Smooth muscle cell (in vitro differentiated cells): ENCODE results near the gene ABCC4. TPM values are rescaled to one million over a fixed set of nuclear protein-coding genes. Genes with fewer than 3 reads are reported as not detected.

Experiments used
- DNase-seq: peaks from one replicate; lab custom pipeline; 2025; ENCODE audit not compliant: unreplicated experiment; lab: John Stamatoyannopoulos, UW
- H2AFZ ChIP-seq: fragments of 200-600 bp; sonication (generic); 2 replicates; pipeline ENCODE4 v1.6.0; 2016; ENCODE audit warnings: antibody characterized with exemption, low read depth, mild to moderate bottlenecking
- H3F3A ChIP-seq: fragments of 200-600 bp; sonication (generic); 2 replicates; pipeline ENCODE4 v1.6.0; 2017; ENCODE audit warnings: antibody characterized with exemption, low read depth
- H3K27ac ChIP-seq: fragments of 200-600 bp; sonication (generic); 2 replicates; pipeline ENCODE4 v1.5.1; 2016; ENCODE audit warnings: low read depth, mild to moderate bottlenecking
- H3K27me3 ChIP-seq: fragments of 200-600 bp; sonication (generic); 2 replicates; pipeline ENCODE4 v1.6.1; 2016; ENCODE audit warnings: low read depth, mild to moderate bottlenecking
- H3K36me3 ChIP-seq: fragments of 200-600 bp; sonication (generic); 2 replicates; pipeline ENCODE4 v1.5.1; 2016; ENCODE audit warnings: low read depth
- H3K4me1 ChIP-seq: fragments of 200-600 bp; sonication (generic); 2 replicates; pipeline ENCODE4 v1.5.1; 2016; ENCODE audit warnings: low read depth
- H3K4me2 ChIP-seq: fragments of 200-600 bp; sonication (generic); 2 replicates; pipeline ENCODE4 v1.6.0; 2016; ENCODE audit warnings: mild to moderate bottlenecking
- H3K4me3 ChIP-seq: fragments of 200-600 bp; sonication (generic); 2 replicates; pipeline ENCODE4 v1.5.1; 2016; ENCODE audit warnings: mild to moderate bottlenecking
- H3K79me2 ChIP-seq: fragments of 200-600 bp; sonication (generic); 2 replicates; pipeline ENCODE4 v1.6.0; 2016; ENCODE audit warnings: low read depth, mild to moderate bottlenecking
- H3K9ac ChIP-seq: fragments of 200-600 bp; sonication (generic); 2 replicates; pipeline ENCODE4 v1.6.0; 2016; ENCODE audit warnings: low read depth
- H3K9me3 ChIP-seq: fragments of 200-600 bp; sonication (generic); replicated peaks from 2 replicates; pipeline ENCODE4 v1.5.1; 2016; ENCODE audit warnings: low read depth
- H4K20me1 ChIP-seq: fragments of 200-600 bp; sonication (generic); 2 replicates; pipeline ENCODE4 v1.6.0; 2016; ENCODE audit warnings: low read depth
- CTCF ChIP-seq: fragments of 200-600 bp; sonication (generic); IDR thresholded peaks from 2 replicates; pipeline ENCODE4 v1.5.1; 2017; ENCODE audit warnings: borderline replicate concordance, mild to moderate bottlenecking, antibody characterized with exemption; ENCODE audit not compliant: insufficient read depth, poor library complexity, severe bottlenecking
- WGBS: methylation state at CpG from one replicate; pipeline ENCODE4 v1.1.7; 2016; ENCODE audit warnings: low lambda C conversion rate; 5-methylcytosine and 5-hydroxymethylcytosine counted together
- polyA plus RNA-seq: library from polyadenylated mRNA; unstranded; fragments of >200 nt; fragmentation: Nextera tagmentation; extraction: Ambion mirVana; gene quantifications from 2 replicates; pipeline ENCODE4 v1.2.1, GENCODE V29; 2016
- total RNA-seq: library from RNA; depleted of rRNA; stranded (reverse); fragments of >200 nt; gene quantifications from 2 replicates; pipeline ENCODE4 v1.2.3, GENCODE V29; 2014

The ABCC4 gene
- total and polyA plus RNA-seq, 2 experiments from 2014 or later: 11.9 to 37.7 TPM

- no peaks in the 10 kb centered on the region for H3F3A ChIP-seq
- no peaks in the 10 kb centered on the region for H3K4me1 ChIP-seq
- no peak overlapping the region for H3K4me3 ChIP-seq
- H3K9me3 ChIP-seq: no peaks in the 10 kb centered on the region
- 91% methylated on average over 3 of the region's 3 CpGs for WGBS
- H3K4me2 ChIP-seq: no peak overlapping the region
- no peak overlapping the region for H3K27ac ChIP-seq
- no peaks in the 10 kb centered on the region for H3K36me3 ChIP-seq
- no peak for DNase-seq
- no peak for TF ChIP-seq CTCF
- H3K9ac ChIP-seq: no peak overlapping the region
- H3K27me3 ChIP-seq: no peaks in the 10 kb centered on the region
- H2AFZ ChIP-seq: no peak overlapping the region
- H3K79me2 ChIP-seq: no peaks in the 10 kb centered on the region
- H4K20me1 ChIP-seq: peaks cover 6% of the 10 kb centered on the region
These were observed 66.0 kb downstream of the ABCC4 start for GRCh38 chr13:95235199-95235756.

GRCh38 chr13:95234242-95234641 is 67.0 kb downstream of the ABCC4 start:
- Histone ChIP-seq H3K36me3 (no peaks in the 10 kb centered on the region), H3K4me3 (no peak overlapping the region), H3K4me1 (no peaks in the 10 kb centered on the region), H3K4me2 (no peak overlapping the region), H3K27me3 (no peaks in the 10 kb centered on the region), H3F3A (no peaks in the 10 kb centered on the region), H3K27ac (no peak overlapping the region), H3K9me3 (no peaks in the 10 kb centered on the region), H4K20me1 (no peaks in the 10 kb centered on the region), H2AFZ (no peak overlapping the region), H3K9ac (no peak overlapping the region), H3K79me2 (no peaks in the 10 kb centered on the region)
- DNase-seq: no peak
- WGBS: 96% methylated on average over 2 of the region's 2 CpGs
- no peak for TF ChIP-seq CTCF

GRCh38 chr13:95233026-95233635 is 68.1 kb downstream of the ABCC4 start:
- H3K27ac ChIP-seq: no peak overlapping the region
- no peaks in the 10 kb centered on the region for H3K27me3 ChIP-seq
- DNase-seq: no peak
- no peak overlapping the region for H2AFZ ChIP-seq
- H3K79me2 ChIP-seq: no peaks in the 10 kb centered on the region
- H3K9ac ChIP-seq: no peak overlapping the region
- H3K36me3 ChIP-seq: no peaks in the 10 kb centered on the region
- no peaks in the 10 kb centered on the region for H4K20me1 ChIP-seq
- H3K4me2 ChIP-seq: no peak overlapping the region
- no peaks in the 10 kb centered on the region for H3K9me3 ChIP-seq
- H3F3A ChIP-seq: no peaks in the 10 kb centered on the region
- no peak for TF ChIP-seq CTCF
- H3K4me1 ChIP-seq: no peaks in the 10 kb centered on the region
- no peak overlapping the region for H3K4me3 ChIP-seq
- WGBS: 80% methylated on average over 4 of the region's 4 CpGs

- no peak overlapping the region for H3K9ac ChIP-seq
- H2AFZ ChIP-seq: no peak overlapping the region
- no peak for TF ChIP-seq CTCF
- H3K4me2 ChIP-seq: no peak overlapping the region
- no peaks in the 10 kb centered on the region for H3F3A ChIP-seq
- H3K36me3 ChIP-seq: no peaks in the 10 kb centered on the region
- no peak for DNase-seq
- H3K27ac ChIP-seq: no peak overlapping the region
- H3K79me2 ChIP-seq: no peaks in the 10 kb centered on the region
- no peak overlapping the region for H3K4me3 ChIP-seq
- no peaks in the 10 kb centered on the region for H3K27me3 ChIP-seq
- no peaks in the 10 kb centered on the region for H4K20me1 ChIP-seq
- 90% methylated on average over 9 of the region's 9 CpGs for WGBS
- no peaks in the 10 kb centered on the region for H3K4me1 ChIP-seq
- H3K9me3 ChIP-seq: no peaks in the 10 kb centered on the region
These were observed 69.9 kb downstream of the ABCC4 start for GRCh38 chr13:95231393-95231792.
